D721Med (cell line): ENCODE measurements around the gene CDC26.
"Not testable (repeated sequence)": the region's sequence is repeated elsewhere in the genome, so short reads cannot be mapped to it uniquely, and the experiment has no call there.

Experiments used
- DNase-seq: peaks from one replicate; pipeline ENCODE4 v3.0.0; 2011; ENCODE audit warnings: low spot score; ENCODE audit not compliant: insufficient read length
- FAIRE-seq: peaks from 2 replicates; lab custom pipeline; 2011; peaks lifted over from hg19 to GRCh38; lab: Jason Lieb, UNC
- TF ChIP-seq, protein P1 (sequence below): IDR thresholded peaks from 2 replicates; pipeline ENCODE4 v1.5.1; 2012; ENCODE audit warnings: mild to moderate bottlenecking, control low read depth; ENCODE audit not compliant: insufficient read depth; ENCODE audit errors: missing control alignments

CDC26 gene

DNA sequence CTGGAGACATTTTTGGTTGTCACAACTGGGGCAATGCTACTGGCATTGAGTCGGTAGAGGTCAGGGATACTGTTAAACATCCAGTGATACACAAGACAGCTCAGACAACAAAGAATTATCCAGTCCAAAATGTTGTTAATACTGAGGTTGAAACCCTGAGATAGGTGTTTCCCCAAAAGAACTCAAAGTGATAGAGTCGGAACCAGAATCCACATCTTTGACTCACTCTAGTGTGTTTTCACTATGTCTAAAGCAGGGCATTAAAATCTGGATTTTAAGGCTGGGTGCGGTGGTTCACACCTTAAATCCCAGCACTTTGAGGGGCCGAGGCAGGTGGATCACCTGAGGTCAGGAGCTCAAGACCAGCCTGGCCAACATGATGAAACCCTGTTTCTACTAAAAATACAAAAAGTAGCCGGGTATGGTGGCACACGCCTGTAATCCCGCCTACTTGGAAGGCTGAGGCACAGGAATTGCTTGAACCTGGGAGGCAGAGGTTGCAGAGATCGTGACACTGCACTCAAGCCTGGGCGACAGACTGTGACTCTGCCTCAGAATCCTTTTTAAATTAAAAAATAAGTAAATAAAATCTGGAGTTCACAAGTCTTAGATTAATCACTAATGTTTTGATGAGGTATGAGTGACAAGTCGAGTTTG, 37.0 kb downstream of the CDC26 start:
- DNase-seq (no peak), FAIRE-seq (no peak)
- TF ChIP-seq, protein P1, sequence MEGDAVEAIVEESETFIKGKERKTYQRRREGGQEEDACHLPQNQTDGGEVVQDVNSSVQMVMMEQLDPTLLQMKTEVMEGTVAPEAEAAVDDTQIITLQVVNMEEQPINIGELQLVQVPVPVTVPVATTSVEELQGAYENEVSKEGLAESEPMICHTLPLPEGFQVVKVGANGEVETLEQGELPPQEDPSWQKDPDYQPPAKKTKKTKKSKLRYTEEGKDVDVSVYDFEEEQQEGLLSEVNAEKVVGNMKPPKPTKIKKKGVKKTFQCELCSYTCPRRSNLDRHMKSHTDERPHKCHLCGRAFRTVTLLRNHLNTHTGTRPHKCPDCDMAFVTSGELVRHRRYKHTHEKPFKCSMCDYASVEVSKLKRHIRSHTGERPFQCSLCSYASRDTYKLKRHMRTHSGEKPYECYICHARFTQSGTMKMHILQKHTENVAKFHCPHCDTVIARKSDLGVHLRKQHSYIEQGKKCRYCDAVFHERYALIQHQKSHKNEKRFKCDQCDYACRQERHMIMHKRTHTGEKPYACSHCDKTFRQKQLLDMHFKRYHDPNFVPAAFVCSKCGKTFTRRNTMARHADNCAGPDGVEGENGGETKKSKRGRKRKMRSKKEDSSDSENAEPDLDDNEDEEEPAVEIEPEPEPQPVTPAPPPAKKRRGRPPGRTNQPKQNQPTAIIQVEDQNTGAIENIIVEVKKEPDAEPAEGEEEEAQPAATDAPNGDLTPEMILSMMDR = no peak

DNA sequence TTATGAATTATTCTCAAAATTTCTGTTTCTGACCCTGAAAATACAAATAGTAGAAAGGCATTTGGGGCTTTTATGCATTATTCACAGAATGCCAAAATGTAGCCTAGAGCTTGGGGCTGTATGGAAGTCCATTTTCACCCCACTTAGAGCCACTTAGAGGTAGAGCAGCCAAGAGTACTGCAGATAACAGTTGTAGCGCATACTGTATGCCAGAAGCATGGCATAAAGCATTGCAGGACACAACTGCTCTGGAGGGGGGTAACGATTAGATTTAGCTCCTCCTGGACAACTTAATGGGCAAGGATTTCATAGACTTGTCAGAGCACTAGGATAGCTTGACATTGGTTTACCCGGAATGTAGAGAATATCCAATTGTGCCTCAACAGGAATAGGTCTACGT, 38.3 kb downstream of the CDC26 start:
- no peak for DNase-seq
- TF ChIP-seq, protein P1 = no peak
- FAIRE-seq = no peak

DNA sequence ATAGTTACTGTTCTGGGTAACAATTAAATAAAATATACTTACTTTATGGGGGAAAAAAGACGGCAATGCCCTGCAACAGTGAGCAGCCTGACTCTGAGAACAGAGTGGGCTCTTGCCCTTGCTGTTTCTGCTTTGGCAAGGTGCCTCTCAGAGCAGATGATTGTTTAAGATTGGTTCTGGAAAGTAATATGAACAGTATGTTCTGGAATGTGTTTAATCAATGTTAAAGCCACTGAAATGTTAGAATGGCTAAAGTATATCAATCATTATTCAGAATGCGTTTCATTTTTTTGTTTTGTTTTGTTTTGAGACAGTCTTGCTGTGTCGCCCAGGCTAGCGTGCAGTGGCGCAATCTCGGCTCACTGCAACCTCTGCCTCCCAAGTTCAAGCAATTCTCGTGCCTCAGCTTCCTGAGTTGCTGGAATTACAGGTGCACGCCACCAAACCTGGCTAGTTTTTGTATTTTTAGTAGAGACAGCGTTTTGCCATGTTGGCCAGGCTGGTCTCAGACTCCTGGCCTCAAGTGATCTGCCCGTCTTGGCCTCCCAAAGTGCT, 39.6 kb downstream of the CDC26 start:
- not testable (repeated sequence) for FAIRE-seq, DNase-seq

DNA sequence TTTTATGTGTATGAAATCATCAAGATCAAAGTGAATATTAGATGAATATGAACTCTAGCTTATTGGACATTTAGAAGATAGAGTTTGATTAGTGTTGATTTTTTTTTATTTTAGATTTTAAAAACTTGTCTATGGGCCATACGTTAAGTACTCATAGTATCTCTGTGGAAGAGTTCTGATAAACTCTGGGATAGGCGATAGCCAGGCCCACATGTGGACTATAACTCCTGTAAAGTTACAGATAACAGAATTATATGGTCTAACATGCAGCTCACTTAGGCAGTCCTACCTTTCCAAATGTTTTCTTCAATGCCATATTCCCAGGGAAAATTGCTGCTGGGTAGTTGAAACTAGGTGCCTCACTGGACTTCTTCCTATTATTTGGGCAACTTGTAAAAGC, 43.7 kb downstream of the CDC26 start:
- TF ChIP-seq, protein P1 = no peak
- DNase-seq (no peak), FAIRE-seq (no peak)

DNA sequence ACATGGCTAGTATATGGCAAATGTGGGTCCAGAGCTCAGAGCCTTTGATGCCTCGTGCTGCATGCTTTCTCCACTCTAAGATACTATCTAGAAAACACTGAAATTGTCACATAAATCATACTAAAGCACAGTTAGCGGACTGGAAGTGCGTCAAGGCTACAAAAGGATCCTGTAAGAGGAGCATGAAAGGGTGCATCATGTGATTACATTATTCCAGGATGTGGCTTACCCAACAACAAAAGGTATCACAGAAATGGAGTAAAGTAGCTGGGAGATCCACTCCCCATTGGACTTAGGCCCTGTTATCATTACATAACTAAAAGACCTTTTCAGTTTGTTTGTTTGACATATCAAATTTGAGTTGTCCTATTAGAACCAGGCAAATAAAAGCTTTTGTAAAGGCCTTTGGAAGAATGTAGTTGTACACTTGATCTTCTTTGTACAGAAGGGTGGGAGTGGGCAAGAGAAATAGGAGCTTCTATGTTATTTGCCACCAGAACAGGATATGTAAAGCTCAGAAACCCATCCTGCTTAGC, 47.2 kb downstream of the CDC26 start:
- no peak for DNase-seq
- TF ChIP-seq, protein P1 = no peak
- no peak for FAIRE-seq

DNA sequence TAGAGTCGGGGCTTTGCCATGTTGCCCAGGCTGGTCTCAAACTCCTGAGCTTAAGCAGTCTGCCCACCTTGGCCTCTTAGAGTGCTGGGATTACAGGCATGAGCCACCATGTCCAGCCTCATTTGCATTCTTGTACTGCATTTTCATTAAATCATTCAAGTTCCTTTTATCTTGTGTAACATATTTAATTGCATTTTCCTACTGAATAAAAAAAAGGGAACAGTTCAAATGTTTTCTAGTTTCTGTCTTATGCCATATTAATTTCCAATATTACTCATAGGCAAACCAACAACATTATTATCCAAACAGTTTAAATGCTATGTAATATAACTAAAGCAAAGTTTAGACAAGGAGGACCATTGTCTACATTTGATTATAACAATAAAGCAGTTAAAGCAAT, 47.9 kb downstream of the CDC26 start:
- no peak for DNase-seq
- no peak for FAIRE-seq
- TF ChIP-seq, protein P1 = no peak

DNA sequence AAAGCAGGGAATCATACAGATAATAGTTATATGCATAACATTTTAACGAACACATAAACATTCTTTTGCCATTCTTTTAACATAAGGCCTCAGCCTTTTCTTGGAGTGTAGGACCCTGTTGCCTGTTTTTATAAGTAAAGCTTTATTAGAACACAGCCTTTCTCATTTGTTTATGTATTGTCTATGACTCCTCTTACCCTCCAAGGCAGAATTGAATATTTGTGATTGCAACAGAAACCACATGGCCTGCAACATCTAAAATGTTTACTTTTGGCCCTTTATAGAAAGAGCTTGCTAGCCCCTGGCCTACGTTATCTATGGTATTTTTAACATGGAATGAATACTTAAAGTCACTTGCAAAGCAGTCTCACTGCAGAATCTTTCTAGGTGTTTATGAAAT, 51.4 kb downstream of the CDC26 start:
- FAIRE-seq (no peak), DNase-seq (no peak)
- TF ChIP-seq, protein P1 = no peak
